H9 (cell line): ENCODE measurements around the gene PTBP3. TPM values are rescaled to one million over a fixed set of nuclear protein-coding genes. Genes with fewer than 3 reads are reported as not detected.

Experiments used
- DNase-seq: peaks from one replicate; pipeline ENCODE4 v3.0.0-alpha.2; 2017
- H2AFZ ChIP-seq: one replicate; pipeline ENCODE4 v1.6.1; 2013; ENCODE audit warnings: mild to moderate bottlenecking, low read length, control low read depth, moderate library complexity
- H2AK5ac ChIP-seq: 2 replicates; pipeline ENCODE4 v1.6.1; 2013; ENCODE audit warnings: low read length, control low read depth, mixed read lengths; ENCODE audit not compliant: insufficient read length
- H2BK120ac ChIP-seq: one replicate; pipeline ENCODE4 v1.6.1; 2013; ENCODE audit warnings: low read depth, mild to moderate bottlenecking, low read length, control low read depth, inconsistent platforms; ENCODE audit not compliant: poor library complexity, severe bottlenecking
- H2BK12ac ChIP-seq: 2 replicates; pipeline ENCODE4 v1.6.1; 2013; ENCODE audit warnings: low read length, control low read depth, mixed read lengths, low read depth; ENCODE audit not compliant: insufficient read length
- H2BK15ac ChIP-seq: 2 replicates; pipeline ENCODE4 v1.6.1; 2013; ENCODE audit warnings: low read depth, low read length, control low read depth
- H2BK20ac ChIP-seq: one replicate; pipeline ENCODE4 v1.6.1; 2013; ENCODE audit warnings: low read depth, mild to moderate bottlenecking, low read length, control low read depth, inconsistent platforms; ENCODE audit not compliant: poor library complexity, severe bottlenecking
- H2BK5ac ChIP-seq: 2 replicates; pipeline ENCODE4 v1.6.1; 2013; ENCODE audit warnings: low read length, control low read depth, mixed read lengths; ENCODE audit not compliant: insufficient read length
- H3K14ac ChIP-seq: 2 replicates; pipeline ENCODE4 v1.6.1; 2013; ENCODE audit warnings: low read length, control low read depth; ENCODE audit not compliant: insufficient read depth
- H3K18ac ChIP-seq: 2 replicates; pipeline ENCODE4 v1.6.1; 2013; ENCODE audit warnings: low read depth, mild to moderate bottlenecking, mixed read lengths, low read length, control low read depth; ENCODE audit not compliant: insufficient read length
- H3K23ac ChIP-seq: 2 replicates; pipeline ENCODE4 v1.6.1; 2013; ENCODE audit warnings: low read length, control low read depth, mixed read lengths, low read depth; ENCODE audit not compliant: insufficient read length
- H3K23me2 ChIP-seq: 2 replicates; pipeline ENCODE4 v1.6.1; 2013; ENCODE audit warnings: low read depth, mild to moderate bottlenecking, mixed read lengths, low read length, control low read depth; ENCODE audit not compliant: insufficient read length, poor library complexity, severe bottlenecking
- H3K27ac ChIP-seq: 2 replicates; pipeline ENCODE4 v1.5.1; 2013; ENCODE audit warnings: low read length, control low read depth, mixed read lengths, low read depth; ENCODE audit not compliant: insufficient read length
- H3K27me3 ChIP-seq: 2 replicates; pipeline ENCODE4 v1.6.1; 2013; ENCODE audit warnings: low read length, control low read depth, inconsistent platforms; ENCODE audit not compliant: insufficient read depth
- H3K4ac ChIP-seq: 2 replicates; pipeline ENCODE4 v1.6.1; 2013; ENCODE audit warnings: low read depth, mild to moderate bottlenecking, control low read depth, inconsistent platforms, low read length, moderate library complexity
- H3K4me1 ChIP-seq: 2 replicates; pipeline ENCODE4 v1.6.1; 2013; ENCODE audit warnings: low read length, control low read depth, inconsistent platforms; ENCODE audit not compliant: insufficient read depth
- H3K4me2 ChIP-seq: 2 replicates; pipeline ENCODE4 v1.6.1; 2013; ENCODE audit warnings: low read length, control low read depth, mixed read lengths; ENCODE audit not compliant: insufficient read length, insufficient read depth
- H3K56ac ChIP-seq: 2 replicates; pipeline ENCODE4 v1.6.1; 2013; ENCODE audit warnings: low read depth, mild to moderate bottlenecking, mixed read lengths, low read length, control low read depth; ENCODE audit not compliant: insufficient read length
- H3K79me1 ChIP-seq: 2 replicates; pipeline ENCODE4 v1.6.1; 2013; ENCODE audit warnings: low read depth, mild to moderate bottlenecking, moderate library complexity, low read length, control low read depth, inconsistent platforms; ENCODE audit not compliant: insufficient read depth, poor library complexity, severe bottlenecking
- H3K79me2 ChIP-seq: 2 replicates; pipeline ENCODE4 v1.6.1; 2013; ENCODE audit warnings: low read length, control low read depth, inconsistent platforms; ENCODE audit not compliant: insufficient read depth
- H3K9ac ChIP-seq: 2 replicates; pipeline ENCODE4 v1.6.1; 2013; ENCODE audit warnings: low read length, control low read depth, mixed read lengths; ENCODE audit not compliant: insufficient read length; ENCODE audit errors: extremely low read depth
- H3K9me3 ChIP-seq: one replicate; pipeline ENCODE4 v1.6.1; 2013; ENCODE audit warnings: low read depth, low read length, inconsistent platforms; ENCODE audit not compliant: control insufficient read depth
- H3T11ph ChIP-seq: one replicate; pipeline ENCODE4 v1.6.1; 2013; ENCODE audit warnings: mild to moderate bottlenecking, low read length, control low read depth, inconsistent platforms
- H4K20me1 ChIP-seq: one replicate; pipeline ENCODE4 v1.6.1; 2013; ENCODE audit not compliant: control insufficient read depth, insufficient read length, insufficient read depth
- H4K5ac ChIP-seq: 2 replicates; pipeline ENCODE4 v1.6.1; 2013; ENCODE audit warnings: low read depth, mild to moderate bottlenecking, mixed read lengths, low read length, control low read depth; ENCODE audit not compliant: insufficient read length
- H4K8ac ChIP-seq: replicated peaks from 2 replicates; pipeline ENCODE4 v1.6.1; 2013; ENCODE audit warnings: low read length, control low read depth, mixed read lengths, low read depth; ENCODE audit not compliant: insufficient read length
- H4K91ac ChIP-seq: 2 replicates; pipeline ENCODE4 v1.6.1; 2013; ENCODE audit warnings: low read depth, mild to moderate bottlenecking, moderate library complexity, mixed read lengths, low read length, control low read depth; ENCODE audit not compliant: insufficient read length
- H3K27ac Mint-ChIP-seq, 3 experiments: 2 replicates in 2 of 3; 3 replicates in 1 of 3; pipeline ENCODE4 v1.8.0; 2020 to 2021; ENCODE audit warnings: mixed read lengths in 3 of 3, mild to moderate bottlenecking in 1 of 3, moderate library complexity in 1 of 3
- H3K27me3 Mint-ChIP-seq: 2 replicates; pipeline ENCODE4 v1.8.0; 2021; ENCODE audit warnings: low read depth, mild to moderate bottlenecking, moderate library complexity, mixed read lengths
- H3K36me3 Mint-ChIP-seq, 3 experiments: 2 replicates in 2 of 3; 3 replicates in 1 of 3; pipeline ENCODE4 v1.8.0; 2020 to 2021; ENCODE audit warnings: low read depth in 3 of 3, mixed read lengths in 3 of 3; ENCODE audit not compliant: insufficient read depth in 1 of 3
- H3K4me1 Mint-ChIP-seq, 2 experiments: 2 replicates each; pipeline ENCODE4 v1.8.0; 2020; ENCODE audit warnings: mixed read lengths in 2 of 2
- H3K4me3 Mint-ChIP-seq, 2 experiments: 2 replicates in 1 of 2; 3 replicates in 1 of 2; pipeline ENCODE4 v1.8.0; 2020 to 2021; ENCODE audit warnings: mild to moderate bottlenecking in 2 of 2, mixed read lengths in 2 of 2, moderate library complexity in 1 of 2
- H3K9me3 Mint-ChIP-seq, 2 experiments: 2 replicates in 1 of 2; 3 replicates in 1 of 2; pipeline ENCODE4 v1.8.0; 2020; ENCODE audit warnings: mild to moderate bottlenecking in 2 of 2, mixed read lengths in 2 of 2, moderate library complexity in 1 of 2
- WGBS: extraction: QIAGEN DNeasy Blood & Tissue Kit; methylation state at CpG from one replicate; pipeline ENCODE4 v1.1.7; 2013; ENCODE audit warnings: missing lambda C conversion rate, low lambda C conversion rate, mixed read lengths; ENCODE audit not compliant: insufficient read length; ENCODE audit errors: extremely low coverage; 5-methylcytosine and 5-hydroxymethylcytosine counted together
- total RNA-seq: library from RNA; stranded (reverse); gene quantifications from 2 replicates; pipeline ENCODE4 v1.2.1, GENCODE V29; 2021
- TF ChIP-seq, protein P1 (sequence below): fragments of 200-600 bp; sonication (generic); conservative IDR thresholded peaks from 3 replicates; pipeline ENCODE4 v1.8.0; 2021; ENCODE audit warnings: antibody characterized with exemption, mild to moderate bottlenecking

PTBP3 gene
- total RNA-seq, 1 experiment from 2014 or later: 89.5 TPM

DNA sequence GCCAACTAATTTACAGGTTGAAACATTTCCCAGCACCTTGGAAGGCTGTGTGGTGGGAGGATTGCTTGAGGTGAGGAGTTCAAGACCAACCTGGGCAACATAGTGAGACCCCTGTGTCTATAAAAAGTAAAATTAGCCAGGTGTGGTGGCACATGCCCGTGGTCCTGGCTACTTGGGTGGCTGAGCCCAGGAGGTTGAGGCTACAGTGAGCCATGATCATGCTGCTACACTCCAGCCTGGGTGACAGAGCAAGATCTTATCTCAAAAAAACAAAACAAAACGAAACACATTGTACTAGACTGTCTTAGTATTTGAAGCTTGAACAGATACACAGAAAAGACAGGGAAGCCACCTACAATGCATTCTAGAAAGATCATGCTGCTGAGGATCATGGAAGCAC lies 43.7 kb upstream of the PTBP3 start:
- Histone ChIP-seq H3K23me2 (peaks cover 10% of the 10 kb centered on the region), H2BK120ac (no peak overlapping the region), H2BK12ac (no peak overlapping the region), H2AFZ (no peak overlapping the region), H3K27ac (no peak overlapping the region), H3K79me1 (no peaks in the 10 kb centered on the region), H3K23ac (no peak overlapping the region), H3K18ac (no peak overlapping the region), H3K9me3 (no peaks in the 10 kb centered on the region), H2BK15ac (no peak overlapping the region), H3K14ac (no peak overlapping the region), H2BK5ac (no peak overlapping the region), H3K56ac (no peak overlapping the region), H3K9ac (no peak overlapping the region), H3K4me2 (no peak overlapping the region), H3K79me2 (no peaks in the 10 kb centered on the region), H3K4ac (no peak overlapping the region), H2AK5ac (no peak overlapping the region), H2BK20ac (no peak overlapping the region), H3K27me3 (no peaks in the 10 kb centered on the region), H4K8ac (no peak overlapping the region), H3T11ph (no peak overlapping the region), H4K5ac (no peak overlapping the region), H3K4me1 (no peaks in the 10 kb centered on the region; the same call in 1 of the 2 replicates), H4K91ac (no peak overlapping the region), H4K20me1 (no peaks in the 10 kb centered on the region)
- H3K27me3 Mint-ChIP-seq: no peaks in the 10 kb centered on the region
- no peaks in the 10 kb centered on the region; a peak in 2 of 5 replicates for H3K9me3 Mint-ChIP-seq
- WGBS: no CpG with 5 or more reads among the region's 2 CpGs
- H3K4me3 Mint-ChIP-seq: no peak overlapping the region
- peaks cover 25 to 29% of the 10 kb centered on the region in 2 experiments for H3K4me1 Mint-ChIP-seq
- H3K36me3 Mint-ChIP-seq: peaks cover 0 to 10% (median 4%) of the 10 kb centered on the region in 3 experiments; a peak in 5 of 7 replicates
- H3K27ac Mint-ChIP-seq: no peak overlapping the region
- no peak for DNase-seq
- TF ChIP-seq, protein P1, sequence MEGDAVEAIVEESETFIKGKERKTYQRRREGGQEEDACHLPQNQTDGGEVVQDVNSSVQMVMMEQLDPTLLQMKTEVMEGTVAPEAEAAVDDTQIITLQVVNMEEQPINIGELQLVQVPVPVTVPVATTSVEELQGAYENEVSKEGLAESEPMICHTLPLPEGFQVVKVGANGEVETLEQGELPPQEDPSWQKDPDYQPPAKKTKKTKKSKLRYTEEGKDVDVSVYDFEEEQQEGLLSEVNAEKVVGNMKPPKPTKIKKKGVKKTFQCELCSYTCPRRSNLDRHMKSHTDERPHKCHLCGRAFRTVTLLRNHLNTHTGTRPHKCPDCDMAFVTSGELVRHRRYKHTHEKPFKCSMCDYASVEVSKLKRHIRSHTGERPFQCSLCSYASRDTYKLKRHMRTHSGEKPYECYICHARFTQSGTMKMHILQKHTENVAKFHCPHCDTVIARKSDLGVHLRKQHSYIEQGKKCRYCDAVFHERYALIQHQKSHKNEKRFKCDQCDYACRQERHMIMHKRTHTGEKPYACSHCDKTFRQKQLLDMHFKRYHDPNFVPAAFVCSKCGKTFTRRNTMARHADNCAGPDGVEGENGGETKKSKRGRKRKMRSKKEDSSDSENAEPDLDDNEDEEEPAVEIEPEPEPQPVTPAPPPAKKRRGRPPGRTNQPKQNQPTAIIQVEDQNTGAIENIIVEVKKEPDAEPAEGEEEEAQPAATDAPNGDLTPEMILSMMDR: no peak
